Lower leg skin (tissue), 3 donors: ENCODE measurements around the gene WDR33.

Source experiments
- POLR2A ChIP-seq, 2 donors: fragments of 450-650 bp; IDR thresholded peaks; one replicate each; pipeline ENCODE4 v1.6.1; 2016 to 2017; ENCODE audit warnings: antibody characterized with exemption in 2 of 2, mild to moderate bottlenecking in 1 of 2, moderate library complexity in 1 of 2
- TF ChIP-seq, protein P1 (sequence below), 3 donors: fragments of 450-650 bp; IDR thresholded peaks; one replicate each; pipeline ENCODE4 v1.5.1; 2016; ENCODE audit warnings: antibody characterized with exemption in 3 of 3, mild to moderate bottlenecking in 3 of 3, moderate library complexity in 2 of 3

GRCh38 chr2:127654838-127655175 lies 156.2 kb downstream of the WDR33 start:
- TF ChIP-seq, protein P1, sequence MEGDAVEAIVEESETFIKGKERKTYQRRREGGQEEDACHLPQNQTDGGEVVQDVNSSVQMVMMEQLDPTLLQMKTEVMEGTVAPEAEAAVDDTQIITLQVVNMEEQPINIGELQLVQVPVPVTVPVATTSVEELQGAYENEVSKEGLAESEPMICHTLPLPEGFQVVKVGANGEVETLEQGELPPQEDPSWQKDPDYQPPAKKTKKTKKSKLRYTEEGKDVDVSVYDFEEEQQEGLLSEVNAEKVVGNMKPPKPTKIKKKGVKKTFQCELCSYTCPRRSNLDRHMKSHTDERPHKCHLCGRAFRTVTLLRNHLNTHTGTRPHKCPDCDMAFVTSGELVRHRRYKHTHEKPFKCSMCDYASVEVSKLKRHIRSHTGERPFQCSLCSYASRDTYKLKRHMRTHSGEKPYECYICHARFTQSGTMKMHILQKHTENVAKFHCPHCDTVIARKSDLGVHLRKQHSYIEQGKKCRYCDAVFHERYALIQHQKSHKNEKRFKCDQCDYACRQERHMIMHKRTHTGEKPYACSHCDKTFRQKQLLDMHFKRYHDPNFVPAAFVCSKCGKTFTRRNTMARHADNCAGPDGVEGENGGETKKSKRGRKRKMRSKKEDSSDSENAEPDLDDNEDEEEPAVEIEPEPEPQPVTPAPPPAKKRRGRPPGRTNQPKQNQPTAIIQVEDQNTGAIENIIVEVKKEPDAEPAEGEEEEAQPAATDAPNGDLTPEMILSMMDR (IDR thresholded peaks at IDR 0.05), result no peak
- no peak for TF ChIP-seq POLR2A (IDR thresholded peaks at IDR 0.05)
